H1 (cell line): Measurements from ENCODE around the gene NUP50. TPM values are rescaled to one million over a fixed set of nuclear protein-coding genes. Genes with fewer than 3 reads are reported as not detected.

Source experiments
- CTCF ChIA-PET: fragments of 300-600 bp; sonication (Branson Sonifier 250); formaldehyde crosslinking; loops from one replicate; lab custom pipeline; 2021; ENCODE audit not compliant: partially characterized antibody; lab: Charles Lee
- POLR2A ChIA-PET: fragments of 300-600 bp; sonication (Branson Sonifier 250); formaldehyde crosslinking; loops from one replicate; lab custom pipeline; 2021; ENCODE audit warnings: inconsistent platforms; ENCODE audit not compliant: partially characterized antibody; lab: Charles Lee
- DNase-seq, 2 experiments: peaks; one replicate each; pipeline versions ENCODE4 v3.0.0 to v3.0.0-alpha.2; 2010 to 2022; ENCODE audit warnings: low spot score in 2 of 2, low read depth in 1 of 2, mixed read lengths in 1 of 2
- FAIRE-seq: peaks from 2 replicates; lab custom pipeline; 2011; peaks lifted over from hg19 to GRCh38; lab: Jason Lieb, UNC
- H2AFZ ChIP-seq: 2 replicates; pipeline ENCODE4 v1.8.1; 2012; ENCODE audit warnings: low read length, inconsistent platforms
- H2AK5ac ChIP-seq: 2 replicates; pipeline ENCODE4 v1.6.1; 2013; ENCODE audit warnings: low read depth, low read length
- H2BK120ac ChIP-seq: replicated peaks from 2 replicates; pipeline ENCODE3; 2013; ENCODE audit warnings: low read depth, low read length, inconsistent platforms
- H2BK12ac ChIP-seq: 2 replicates; pipeline ENCODE4 v1.6.1; 2013; ENCODE audit warnings: low read depth, low read length
- H2BK15ac ChIP-seq: 2 replicates; pipeline ENCODE4 v1.6.1; 2013; ENCODE audit warnings: low read length
- H2BK20ac ChIP-seq: 2 replicates; pipeline ENCODE4 v1.6.1; 2013; ENCODE audit warnings: low read length
- H2BK5ac ChIP-seq: 2 replicates; pipeline ENCODE4 v1.6.1; 2013; ENCODE audit warnings: low read depth, low read length
- H3K14ac ChIP-seq: 2 replicates; pipeline ENCODE4 v1.6.1; 2013; ENCODE audit warnings: inconsistent platforms; ENCODE audit not compliant: insufficient read length
- H3K18ac ChIP-seq: 2 replicates; pipeline ENCODE4 v1.6.1; 2013; ENCODE audit warnings: low read length; ENCODE audit errors: extremely low read depth
- H3K23ac ChIP-seq: 2 replicates; pipeline ENCODE4 v1.6.1; 2013; ENCODE audit warnings: inconsistent platforms; ENCODE audit not compliant: insufficient read length
- H3K23me2 ChIP-seq: 2 replicates; pipeline ENCODE4 v1.6.1; 2013; ENCODE audit warnings: low read depth, low read length
- H3K27ac ChIP-seq: 2 replicates; pipeline ENCODE4 v1.6.1; 2011; ENCODE audit warnings: low read depth, low read length, inconsistent platforms
- H3K27me3 ChIP-seq, 4 experiments: replicated peaks in 1 of 4; 1 replicate in 1 of 4; 2 replicates in 3 of 4; pipeline versions ENCODE4 v1.6.1 to v1.8.1; 2011 to 2013; ENCODE audit warnings: low read length in 3 of 4, mild to moderate bottlenecking in 3 of 4, inconsistent platforms in 2 of 4, mixed read lengths in 2 of 4, moderate library complexity in 1 of 4; ENCODE audit not compliant: control insufficient read depth in 3 of 4, insufficient read depth in 3 of 4; ENCODE audit errors: extremely low read depth in 1 of 4
- H3K36me3 ChIP-seq, 4 experiments: 2 replicates each; pipeline versions ENCODE4 v1.6.1 to v1.8.1; 2011 to 2013; ENCODE audit warnings: mild to moderate bottlenecking in 4 of 4, low read length in 3 of 4, moderate library complexity in 2 of 4, control low read depth in 1 of 4, inconsistent platforms in 1 of 4; ENCODE audit not compliant: insufficient read depth in 4 of 4, control insufficient read depth in 2 of 4
- H3K4ac ChIP-seq: replicated peaks from 2 replicates; pipeline ENCODE3; 2013; ENCODE audit warnings: low read length, low read depth, mixed read lengths, inconsistent platforms; ENCODE audit not compliant: insufficient read length
- H3K4me1 ChIP-seq, 4 experiments: replicated peaks in 1 of 4; 1 replicate in 1 of 4; 2 replicates in 3 of 4; pipeline versions ENCODE4 v1.6.1 to v1.8.1; 2011 to 2013; ENCODE audit warnings: low read length in 3 of 4, inconsistent platforms in 2 of 4, mixed read lengths in 1 of 4; ENCODE audit not compliant: insufficient read depth in 4 of 4, control insufficient read depth in 3 of 4
- H3K4me2 ChIP-seq, 2 experiments: 2 replicates each; pipeline versions ENCODE4 v1.6.1 to v1.8.1; 2011 to 2013; ENCODE audit warnings: low read depth in 2 of 2, low read length in 2 of 2, control low read depth in 1 of 2, inconsistent platforms in 1 of 2, mild to moderate bottlenecking in 1 of 2; ENCODE audit not compliant: insufficient read depth in 1 of 2
- H3K4me3 ChIP-seq, 4 experiments: fragments of 200-600, 300-600 bp in 1 of 4; sonication (generic), shearing (Covaris generic), sonication (Bioruptor Twin) in 1 of 4; 2 replicates each; pipeline versions ENCODE4 v1.5.1 to v1.8.1; 2011 to 2016; ENCODE audit warnings: low read length in 4 of 4, low read depth in 3 of 4, control low read depth in 2 of 4, inconsistent platforms in 2 of 4, mild to moderate bottlenecking in 2 of 4, mixed read lengths in 1 of 4, moderate library complexity in 1 of 4; ENCODE audit not compliant: insufficient read depth in 2 of 4; ENCODE audit errors: extremely low read depth in 1 of 4
- H3K56ac ChIP-seq: replicated peaks from 2 replicates; pipeline ENCODE3; 2013; ENCODE audit warnings: low read depth, mild to moderate bottlenecking, mixed read lengths, low read length, inconsistent platforms; ENCODE audit not compliant: insufficient read length
- H3K79me1 ChIP-seq: 2 replicates; pipeline ENCODE4 v1.6.1; 2013; ENCODE audit warnings: low read depth, low read length, control low read depth
- H3K79me2 ChIP-seq, 2 experiments: 2 replicates each; pipeline versions ENCODE4 v1.6.1 to v1.8.1; 2012 to 2013; ENCODE audit warnings: low read length in 2 of 2, mild to moderate bottlenecking in 2 of 2, inconsistent platforms in 1 of 2; ENCODE audit not compliant: insufficient read depth in 2 of 2, control insufficient read depth in 1 of 2
- H3K9ac ChIP-seq, 4 experiments: replicated peaks in 1 of 4; 1 replicate in 1 of 4; 2 replicates in 3 of 4; pipeline versions ENCODE4 v1.6.1 to v1.8.1; 2011 to 2013; ENCODE audit warnings: low read depth in 3 of 4, low read length in 3 of 4, control low read depth in 2 of 4, mild to moderate bottlenecking in 2 of 4, moderate library complexity in 2 of 4, inconsistent platforms in 1 of 4; ENCODE audit errors: extremely low read depth in 1 of 4
- H3K9me3 ChIP-seq, 2 experiments: 2 replicates each; pipeline versions ENCODE4 v1.6.1 to v1.8.1; 2012 to 2013; ENCODE audit warnings: mild to moderate bottlenecking in 2 of 2, moderate library complexity in 2 of 2, control low read depth in 1 of 2, inconsistent platforms in 1 of 2, low read depth in 1 of 2, low read length in 1 of 2, mixed read lengths in 1 of 2; ENCODE audit not compliant: insufficient read depth in 2 of 2
- H4K20me1 ChIP-seq, 2 experiments: replicated peaks in 1 of 2; 2 replicates each; pipeline versions ENCODE3 to v1.8.1; 2011 to 2013; ENCODE audit warnings: inconsistent platforms in 2 of 2, low read length in 2 of 2, mild to moderate bottlenecking in 1 of 2; ENCODE audit not compliant: insufficient read depth in 2 of 2, control insufficient read depth in 1 of 2
- H4K5ac ChIP-seq: 2 replicates; pipeline ENCODE4 v1.6.1; 2013; ENCODE audit warnings: low read length, low read depth, mixed read lengths, inconsistent platforms; ENCODE audit not compliant: insufficient read length
- H4K8ac ChIP-seq: 2 replicates; pipeline ENCODE4 v1.8.0; 2013; ENCODE audit warnings: mild to moderate bottlenecking, moderate library complexity, low read length, inconsistent platforms; ENCODE audit not compliant: insufficient read depth; ENCODE audit errors: extremely low read depth
- H4K91ac ChIP-seq: replicated peaks from 2 replicates; pipeline ENCODE3; 2013; ENCODE audit warnings: low read length, mixed read lengths, inconsistent platforms; ENCODE audit not compliant: insufficient read length
- BACH1 ChIP-seq: IDR thresholded peaks from 2 replicates; pipeline ENCODE4 v1.6.1; 2012; ENCODE audit warnings: low read length, improper control_type of control experiment
- JUN ChIP-seq: IDR thresholded peaks from 2 replicates; pipeline ENCODE4 v1.6.1; 2011; ENCODE audit warnings: low read depth, mild to moderate bottlenecking, improper control_type of control experiment, low read length
- JUND ChIP-seq: IDR thresholded peaks from 2 replicates; pipeline ENCODE4 v1.6.1; 2011; ENCODE audit warnings: mild to moderate bottlenecking, improper control_type of control experiment, low read length
- KDM1A ChIP-seq: fragments of 200-600, 300-600 bp; sonication (generic); IDR thresholded peaks from 2 replicates; pipeline ENCODE4 v1.7.1; 2016; ENCODE audit warnings: mild to moderate bottlenecking, low read length, borderline replicate concordance
- MAFK ChIP-seq: IDR thresholded peaks from 2 replicates; pipeline ENCODE4 v1.6.1; 2012; ENCODE audit warnings: low read depth, mild to moderate bottlenecking, improper control_type of control experiment, low read length
- MAX ChIP-seq: IDR thresholded peaks from 2 replicates; pipeline ENCODE4 v1.6.1; 2012; ENCODE audit warnings: inconsistent platforms
- SAP30 ChIP-seq: fragments of 300-600 bp; sonication (generic); IDR thresholded peaks from 2 replicates; pipeline ENCODE4 v1.7.1; 2012; ENCODE audit warnings: low read length, moderate library complexity, mild to moderate bottlenecking, inconsistent platforms; ENCODE audit not compliant: insufficient read depth, insufficient replicate concordance
- SP1 ChIP-seq: IDR thresholded peaks from 2 replicates; pipeline ENCODE4 v1.6.1; 2011; ENCODE audit warnings: low read depth, low read length
- SP2 ChIP-seq: IDR thresholded peaks from 2 replicates; pipeline ENCODE4 v1.6.1; 2012; ENCODE audit warnings: mild to moderate bottlenecking, low read length, inconsistent platforms
- SRF ChIP-seq: IDR thresholded peaks from 2 replicates; pipeline ENCODE4 v1.6.1; 2011; ENCODE audit warnings: mild to moderate bottlenecking, low read depth, low read length, moderate library complexity
- TAF1 ChIP-seq: IDR thresholded peaks from 2 replicates; pipeline ENCODE4 v1.6.1; 2011; ENCODE audit warnings: mild to moderate bottlenecking, low read depth, low read length
- TBP ChIP-seq: IDR thresholded peaks from 2 replicates; pipeline ENCODE4 v1.6.1; 2011; ENCODE audit warnings: low read depth, low read length, improper control_type of control experiment
- TCF12 ChIP-seq: IDR thresholded peaks from 2 replicates; pipeline ENCODE4 v1.6.1; 2011; ENCODE audit warnings: low read depth, mild to moderate bottlenecking, low read length
- WGBS, 2 experiments: shearing (Covaris generic) in 1 of 2; methylation state at CpG; one replicate each; pipeline versions ENCODE4 v1.1.6 to v1.1.7; 2013 to 2015; ENCODE audit warnings: low lambda C conversion rate in 2 of 2, mixed read lengths in 2 of 2, inconsistent platforms in 1 of 2, low coverage in 1 of 2, missing lambda C conversion rate in 1 of 2; ENCODE audit not compliant: insufficient replicate concordance in 2 of 2, insufficient coverage in 1 of 2, insufficient read length in 1 of 2; ENCODE audit errors: extremely low coverage in 1 of 2, missing lambda C conversion rate in 1 of 2; 5-methylcytosine and 5-hydroxymethylcytosine counted together
- polyA plus RNA-seq, 7 experiments: library from polyadenylated mRNA; depleted of rRNA in 3 of 7; stranded (reverse) in 5 of 7; unstranded in 2 of 7; fragments of >200 nt in 5 of 7; fragments of 200-250 nt in 2 of 7; gene quantifications; 1 replicate in 5 of 7; 2 replicates in 1 of 7; 4 replicates in 1 of 7; pipeline versions ENCODE4 v1.2.1 to v1.2.3, GENCODE V29; 2011 to 2013; ENCODE audit warnings: missing spikeins in 2 of 7, mixed read lengths in 2 of 7
- total RNA-seq: library from RNA; stranded (reverse); fragmentation: NEBNext Ultra II Directional; extraction: Animal tissue kit (Norgen Biotek cat#: 25700); gene quantifications from 2 replicates; pipeline ENCODE4 v1.2.1, GENCODE V29; 2021

NUP50 gene
- total and polyA plus RNA-seq, 2 of the 8 experiments (the other 6 are each of a cell fraction or from before 2014, with no cell fraction given), result 20.0 to 112 TPM

- H3K56ac ChIP-seq, result no peak overlapping the region
- peak overlapping the region; percentile 28 for H4K8ac ChIP-seq
- DNase-seq, result no peak
- POLR2A ChIA-PET, result interaction anchor here (0.6 to 1.6 kb wide), 3 partner anchors 9 to 87 kb away, joined by 3 to 10 read pairs (median 3); no protein-coding TSS in a partner anchor
- H2BK120ac ChIP-seq, result no peak overlapping the region
- H3K79me1 ChIP-seq, result no peaks in the 10 kb centered on the region; the same call in 1 of the 2 replicates
- peak overlapping the region; percentile 38; the same call in 1 of the 2 replicates for H3K18ac ChIP-seq
- H3K79me2 ChIP-seq, result peaks cover 0 to 9% of the 10 kb centered on the region in 2 experiments; a peak in 2 of 4 replicates
- no peak overlapping the region for H3K9ac ChIP-seq
- no peaks in the 10 kb centered on the region for H3K23me2 ChIP-seq
- peaks cover 0 to 20% (median 13%) of the 10 kb centered on the region in 4 experiments; a peak in 6 of 7 replicates for H3K4me1 ChIP-seq
- no peak overlapping the region for H3K4me2 ChIP-seq
- TF ChIP-seq TBP (no peak), TAF1 (no peak), SAP30 (no peak), KDM1A (no peak), MAX (no peak), MAFK (no peak), SRF (no peak), JUND (no peak), BACH1 (no peak), TCF12 (no peak), JUN (no peak), SP1 (no peak), SP2 (no peak)
- TF ChIP-seq, all 59 proteins: peak for 0
- H2BK20ac ChIP-seq, result no peak overlapping the region
- no peak overlapping the region for H4K91ac ChIP-seq
- no peaks in the 10 kb centered on the region for H3K9me3 ChIP-seq
- no peak overlapping the region for H4K5ac ChIP-seq
- H3K27ac ChIP-seq, result no peak overlapping the region
- H3K36me3 ChIP-seq, result no peaks in the 10 kb centered on the region
- 84% methylated on average over 26 of the region's 26 CpGs; no CpG with 5 or more reads in 1 of the 2 experiments for WGBS, 2 experiments
- peaks cover 2 to 22% of the 10 kb centered on the region in 2 experiments for H4K20me1 ChIP-seq
- no peak overlapping the region for H3K4me3 ChIP-seq
- CTCF ChIA-PET, result interaction anchor here (0.7 to 1.6 kb wide), 6 partner anchors 8 to 38 kb away, joined by 3 to 5 read pairs (median 4); no protein-coding TSS in a partner anchor
- H2AK5ac ChIP-seq, result no peak overlapping the region
- H2BK12ac ChIP-seq, result peak overlapping the region; percentile 68; the same call in 1 of the 2 replicates
- H2AFZ ChIP-seq, result no peak overlapping the region
- H3K4ac ChIP-seq, result no peak overlapping the region
- H3K14ac ChIP-seq, result no peak overlapping the region
- no peak overlapping the region for H2BK15ac ChIP-seq
- no peak overlapping the region for H3K23ac ChIP-seq
- H3K27me3 ChIP-seq, result no peaks in the 10 kb centered on the region
- H2BK5ac ChIP-seq, result no peak overlapping the region; the same call in 1 of the 2 replicates
- FAIRE-seq, result no peak
Measured at GRCh38 chr22:45225732-45226502, 62.2 kb downstream of the NUP50 start.
